NCI-H2196 treated with DMSO at 0.1 percent for 48 hours (cell line): Measurements from ENCODE around the gene PABPC5.

Source experiments
- DNase-seq: peaks from one replicate; lab custom pipeline; 2025; ENCODE audit not compliant: unreplicated experiment; lab: John Stamatoyannopoulos, UW

Gene PABPC5

DNA sequence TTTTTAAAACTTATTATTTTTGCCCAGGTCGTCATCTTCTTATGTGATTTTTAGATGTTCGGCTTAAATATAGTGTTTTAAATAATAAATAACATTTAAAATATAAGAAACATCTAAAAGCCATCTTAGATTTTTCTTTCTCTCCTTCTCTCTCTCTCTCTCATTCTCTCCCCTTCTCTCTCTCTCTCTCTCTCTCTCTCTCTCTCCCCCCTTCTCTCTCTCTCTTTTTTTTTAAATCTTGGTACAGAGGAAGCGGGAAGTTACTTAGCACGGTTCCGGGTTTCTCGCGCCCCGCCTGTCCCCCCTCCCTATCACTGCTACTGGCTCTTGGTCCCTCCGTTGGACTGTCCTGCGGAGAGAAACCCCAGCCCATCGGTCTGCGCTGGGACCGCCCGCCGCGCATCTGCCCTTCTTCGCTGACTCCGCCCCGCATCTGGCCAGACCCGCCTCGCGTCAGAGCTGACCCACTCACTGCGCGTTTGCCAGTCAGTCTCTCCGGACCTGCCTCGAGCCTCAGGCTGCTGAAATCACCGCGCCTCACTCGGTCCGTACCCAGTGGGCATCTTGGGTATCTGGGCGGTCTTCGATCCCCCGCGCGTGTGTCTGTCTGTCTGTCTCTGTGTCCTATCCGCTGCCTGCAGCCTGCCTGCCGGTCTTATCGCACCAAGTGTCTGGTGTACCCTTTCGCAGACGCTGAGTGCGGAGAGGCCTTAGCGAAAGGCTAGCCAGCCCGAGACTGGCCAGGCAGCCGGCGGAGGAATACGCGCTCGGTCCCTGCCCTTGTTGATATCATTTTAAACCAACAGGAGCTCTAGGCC is at the start of gene PABPC5:
Gene PABPC5 (plus strand): TSS at position 489 of the 818 bp plus-strand sequence. CDS start 739 bp downstream, outside the sequence.
- no peak for DNase-seq

DNA sequence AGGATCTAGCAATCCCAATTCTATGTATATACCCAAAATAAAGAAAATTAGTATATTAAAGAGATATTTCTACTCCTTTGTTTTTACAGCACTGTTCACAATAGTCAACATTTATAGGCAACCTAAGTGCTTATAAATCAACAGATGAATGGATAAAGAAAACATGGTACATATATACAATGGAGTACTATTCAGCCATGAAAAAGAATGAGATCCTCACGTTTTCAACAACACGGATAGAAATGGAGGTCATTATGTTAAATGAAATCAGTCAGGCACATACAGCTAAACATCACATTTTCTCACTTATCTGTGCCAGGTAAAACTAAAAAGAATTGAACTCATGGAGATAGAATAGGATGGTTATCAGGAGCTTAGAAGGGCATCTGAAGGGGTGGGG is 45.6 kb upstream of the PABPC5 start:
- DNase-seq, result no peak

GRCh38 chrX:91414713-91415112 is 19.9 kb upstream of the PABPC5 start:
- DNase-seq, result no peak

DNA sequence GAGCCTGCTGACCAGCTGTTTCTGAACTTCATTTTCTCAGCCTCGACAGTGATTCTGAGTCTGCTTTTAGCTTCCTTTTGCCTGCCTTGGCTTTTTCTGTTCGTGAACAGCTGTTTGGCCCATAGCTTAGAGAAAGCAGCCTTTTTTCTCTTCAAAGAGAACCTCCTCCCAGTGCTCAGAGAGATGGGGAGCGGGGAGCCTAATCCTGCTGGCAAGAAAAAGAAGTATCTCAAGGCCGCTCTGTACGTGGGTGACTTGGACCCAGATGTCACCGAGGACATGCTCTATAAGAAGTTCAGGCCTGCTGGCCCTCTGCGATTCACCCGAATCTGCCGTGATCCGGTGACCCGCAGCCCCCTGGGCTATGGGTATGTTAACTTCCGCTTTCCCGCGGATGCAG is 756 bp downstream of the PABPC5 start:
- no peak for DNase-seq
